NCI-H2227 (cell line): ENCODE results near the gene KRTAP23-1.

Experiments
- DNase-seq: peaks from one replicate; lab custom pipeline; 2025; ENCODE audit not compliant: unreplicated experiment; lab: John Stamatoyannopoulos, UW

Gene KRTAP23-1, protein sequence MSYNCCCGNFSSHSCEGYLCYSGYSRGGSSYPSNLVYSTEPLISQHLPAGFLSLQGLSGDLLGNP

GRCh38 chr21:30348506-30348905 is at the start of gene KRTAP23-1:
Gene KRTAP23-1, minus strand, starts transcription at chr21:30348606. Its CDS starts 0 bp downstream, at chr21:30348606.
- DNase-seq: no peak

GRCh38 chr21:30395731-30396130 is 47.3 kb upstream of the KRTAP23-1 start, which contains the start of gene KRTAP13-1:
Gene KRTAP13-1, plus strand, starts transcription at chr21:30396031. Its CDS starts 56 bp downstream, at chr21:30396087.
- DNase-seq: no peak

GRCh38 chr21:30391492-30392025 is 43.2 kb upstream of the KRTAP23-1 start:
- no peak for DNase-seq

GRCh38 chr21:30382201-30382600 is 33.8 kb upstream of the KRTAP23-1 start:
- no peak for DNase-seq

GRCh38 chr21:30372139-30372770 is 23.8 kb upstream of the KRTAP23-1 start, which contains the start of gene KRTAP13-2:
Gene KRTAP13-2, minus strand, starts transcription at chr21:30372271. Its CDS starts 58 bp downstream, at chr21:30372213.
- no peak for DNase-seq

- DNase-seq: no peak
These were observed 7.5 kb upstream of the KRTAP23-1 start for GRCh38 chr21:30355906-30356305.

DNA sequence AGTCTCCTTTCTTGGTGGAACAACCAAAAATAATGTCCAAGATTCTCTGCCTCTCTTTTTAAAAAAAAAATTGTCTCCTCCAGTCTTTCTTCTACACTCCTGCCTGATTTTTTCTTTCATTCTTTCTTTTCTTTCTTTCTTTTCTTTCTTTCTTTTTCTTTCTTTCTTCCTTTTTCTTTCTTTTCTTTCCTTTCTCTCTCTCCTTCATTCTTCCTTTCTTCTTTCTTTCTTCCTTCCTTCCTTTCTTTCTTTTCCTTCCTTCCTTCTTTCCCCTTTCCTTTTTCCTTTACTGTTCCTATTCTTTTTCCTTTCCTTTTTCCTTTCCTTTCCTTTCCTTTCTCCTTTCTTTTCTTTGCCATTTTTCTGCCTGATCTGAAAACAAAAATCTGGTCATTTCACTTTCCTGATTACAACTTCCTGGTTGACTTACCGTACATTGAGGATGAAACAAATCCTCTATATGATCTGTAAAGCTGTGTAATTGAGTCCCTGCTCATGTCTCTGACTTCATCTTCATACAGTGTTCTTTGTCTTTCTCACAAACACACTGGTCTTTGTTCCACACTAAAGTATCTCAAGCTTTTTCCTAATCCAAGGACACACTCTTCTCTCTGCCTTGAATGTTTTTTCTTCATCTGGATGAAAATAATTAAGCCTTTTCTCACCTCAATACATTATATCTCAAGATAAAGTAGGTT is 6.1 kb upstream of the KRTAP23-1 start:
- no peak for DNase-seq

DNA sequence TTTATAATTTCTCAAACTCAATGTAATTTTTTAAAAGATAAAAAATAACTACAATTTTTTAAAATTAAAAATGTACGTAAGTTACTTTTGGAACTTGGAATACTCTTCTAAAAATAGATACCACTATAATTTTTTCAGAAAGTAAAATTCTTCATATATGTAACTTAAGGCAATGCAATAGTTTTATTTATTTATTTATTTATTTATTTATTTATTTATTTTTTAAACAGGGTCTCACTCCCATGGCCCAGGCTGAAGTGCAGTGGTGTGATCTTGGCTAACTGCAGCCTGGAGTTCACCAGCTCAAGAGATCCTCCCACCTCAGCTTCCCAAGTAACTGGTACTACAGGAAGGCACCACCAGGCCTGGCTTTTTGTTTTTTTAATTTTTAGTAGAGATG is 3.1 kb upstream of the KRTAP23-1 start:
- no peak for DNase-seq

GRCh38 chr21:30349572-30349971 is 1.2 kb upstream of the KRTAP23-1 start:
- DNase-seq: no peak

DNA sequence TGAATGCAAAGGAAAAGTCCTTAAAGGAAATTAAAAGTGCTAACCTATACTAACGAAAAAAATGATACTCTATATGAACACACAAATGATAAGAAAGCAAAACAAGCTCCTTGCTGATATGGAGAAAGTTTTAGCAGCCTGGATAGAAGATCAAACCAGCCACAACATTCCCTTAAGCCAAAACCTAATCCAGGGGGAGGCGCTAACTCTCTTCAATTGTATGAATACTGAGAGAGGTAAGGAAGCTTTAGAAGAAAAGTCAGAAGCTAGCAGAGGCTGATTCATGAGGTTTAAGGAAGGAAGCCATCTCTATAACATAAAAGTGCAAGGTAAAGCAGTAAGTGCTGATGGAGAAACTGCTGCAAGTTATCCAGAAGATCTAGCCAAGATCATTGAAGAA is 3.4 kb downstream of the KRTAP23-1 start:
- no peak for DNase-seq

GRCh38 chr21:30340714-30341573 is 7.5 kb downstream of the KRTAP23-1 start:
- DNase-seq: no peak

- no peak for DNase-seq
These were observed 9.7 kb downstream of the KRTAP23-1 start for GRCh38 chr21:30338717-30339116.

- no peak for DNase-seq
These were observed 10.6 kb downstream of the KRTAP23-1 start for GRCh38 chr21:30337772-30338171.

GRCh38 chr21:30337276-30337744 is 11.1 kb downstream of the KRTAP23-1 start, which contains the start of gene KRTAP27-1:
Gene KRTAP27-1, minus strand, starts transcription at chr21:30337694. Its CDS starts 26 bp downstream, at chr21:30337668.
- DNase-seq: no peak

GRCh38 chr21:30336596-30336995 is 11.8 kb downstream of the KRTAP23-1 start:
- no peak for DNase-seq

DNA sequence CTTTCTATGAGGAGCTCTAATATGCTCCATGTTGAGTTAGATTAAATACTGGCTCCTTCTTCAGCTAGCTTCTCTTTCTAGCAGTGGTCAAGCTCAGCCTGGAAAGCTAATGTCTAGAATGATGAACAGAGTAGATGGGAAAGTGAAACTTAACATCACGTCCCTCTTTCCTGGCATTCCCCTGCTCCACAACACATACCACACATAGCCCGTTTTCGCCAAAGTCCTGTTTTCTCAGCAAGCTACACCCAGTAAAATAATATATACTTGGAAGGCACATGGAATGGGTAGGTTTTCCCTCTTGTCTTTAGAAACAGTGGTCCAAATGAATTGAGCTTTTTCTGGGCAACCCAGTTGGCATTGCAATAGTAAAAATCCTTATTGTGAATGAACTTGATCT is 14.7 kb downstream of the KRTAP23-1 start:
- no peak for DNase-seq

DNA sequence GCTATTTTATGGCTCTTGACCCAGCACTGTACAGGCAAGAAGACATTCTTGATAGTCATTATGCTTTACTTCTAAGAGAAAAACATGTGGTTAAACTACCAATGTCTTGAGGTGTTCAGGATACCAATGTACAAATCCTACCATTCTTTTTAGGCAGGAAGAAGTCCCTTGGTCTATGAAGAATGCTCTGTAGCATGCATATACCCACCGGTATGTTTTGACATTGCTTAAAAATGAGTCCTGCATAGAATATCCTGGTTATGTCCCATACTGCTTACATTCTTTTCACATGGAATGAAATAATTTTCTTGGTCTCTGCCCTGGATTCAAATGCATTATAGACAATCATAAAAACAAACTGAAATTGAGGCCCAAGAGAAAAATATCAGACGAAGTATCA is 15.7 kb downstream of the KRTAP23-1 start:
- no peak for DNase-seq

GRCh38 chr21:30329203-30329875 is 19.1 kb downstream of the KRTAP23-1 start:
- DNase-seq: no peak

DNA sequence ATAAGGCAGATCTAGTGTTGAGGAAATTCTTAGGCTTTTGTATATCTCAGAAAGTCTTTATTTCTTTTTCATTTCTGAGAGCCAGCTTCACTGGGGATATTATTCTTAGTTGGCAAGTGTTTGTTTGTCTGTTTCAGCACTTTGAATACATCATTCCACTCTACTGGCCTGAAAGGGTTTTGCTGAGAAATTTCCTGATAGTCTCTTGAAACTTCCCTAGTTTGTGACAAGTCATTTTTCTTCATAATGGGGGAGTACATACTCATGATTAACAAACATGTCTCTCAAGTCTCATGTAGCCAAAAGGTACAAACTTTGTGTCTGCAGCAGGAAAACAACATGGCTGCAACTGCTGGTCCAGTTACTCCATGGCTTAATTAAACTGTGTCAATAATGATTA is 22.0 kb downstream of the KRTAP23-1 start:
- no peak for DNase-seq

DNA sequence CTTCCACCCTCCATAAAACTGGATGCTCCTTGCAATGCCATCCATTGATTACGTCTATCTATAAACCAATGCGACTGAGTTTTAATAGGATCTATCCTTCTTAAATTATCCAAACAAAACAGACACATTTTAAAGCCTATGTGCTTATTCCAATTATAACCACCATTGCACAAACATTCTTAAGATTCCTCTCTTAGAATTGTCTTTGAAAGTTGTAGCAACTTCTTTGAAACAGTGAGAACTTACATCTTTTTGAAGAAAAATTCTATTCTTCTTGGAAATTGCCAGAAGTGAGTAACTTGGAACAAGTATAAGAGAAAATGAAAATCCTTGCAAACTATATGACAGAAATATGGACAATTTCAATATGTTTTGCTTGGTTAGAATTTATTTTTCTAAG is 28.2 kb downstream of the KRTAP23-1 start, which contains the start of gene KRTAP26-1:
KRTAP26-1 (minus strand) TSS at position 101 of the 400 bp plus-strand sequence. CDS start 280 bp downstream, outside the sequence.
- no peak for DNase-seq
